ENCODE data around the gene SYTL2.

The SYTL2 gene

DNA sequence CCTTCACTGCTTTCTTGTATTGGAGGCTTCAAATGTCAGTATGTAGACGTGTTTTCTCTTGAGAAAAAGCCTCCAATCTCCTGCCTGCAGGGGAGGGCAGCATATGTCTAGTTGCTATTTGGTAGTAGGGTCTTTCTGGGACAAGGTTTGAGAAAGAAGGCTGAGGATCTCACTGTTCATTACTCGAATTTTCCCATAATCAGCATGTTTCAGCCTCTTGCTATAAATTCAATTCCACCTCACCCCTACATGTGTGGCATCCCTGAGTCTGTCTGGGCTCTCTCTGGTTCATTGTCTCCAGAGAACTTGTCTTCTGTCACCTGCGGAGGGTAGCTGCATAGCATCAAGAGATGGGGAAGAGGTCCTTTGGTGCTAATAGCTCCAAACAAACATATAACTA lies 24.8 kb upstream of the SYTL2 start:
- CTCF ChIA-PET = no interaction called here

DNA sequence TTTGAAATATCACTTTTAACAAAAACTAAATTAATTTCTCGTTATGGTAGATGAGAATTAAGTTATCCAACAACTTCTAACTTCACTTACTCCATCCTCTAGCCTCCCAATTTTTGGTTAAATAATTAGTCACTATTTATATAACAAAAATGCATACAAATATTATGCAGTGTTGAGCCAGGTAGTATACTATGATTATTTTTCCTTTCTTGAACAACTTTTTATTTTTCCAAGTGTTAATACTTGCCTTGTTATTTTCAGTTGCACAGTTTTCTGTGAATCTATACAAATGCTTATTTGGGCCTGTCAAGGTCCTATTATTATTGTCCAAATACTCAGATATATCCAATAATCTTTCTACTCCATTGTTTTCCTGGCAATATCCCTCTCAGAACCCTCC lies 24.3 kb upstream of the SYTL2 start:
- TF ChIP-seq, protein P1, sequence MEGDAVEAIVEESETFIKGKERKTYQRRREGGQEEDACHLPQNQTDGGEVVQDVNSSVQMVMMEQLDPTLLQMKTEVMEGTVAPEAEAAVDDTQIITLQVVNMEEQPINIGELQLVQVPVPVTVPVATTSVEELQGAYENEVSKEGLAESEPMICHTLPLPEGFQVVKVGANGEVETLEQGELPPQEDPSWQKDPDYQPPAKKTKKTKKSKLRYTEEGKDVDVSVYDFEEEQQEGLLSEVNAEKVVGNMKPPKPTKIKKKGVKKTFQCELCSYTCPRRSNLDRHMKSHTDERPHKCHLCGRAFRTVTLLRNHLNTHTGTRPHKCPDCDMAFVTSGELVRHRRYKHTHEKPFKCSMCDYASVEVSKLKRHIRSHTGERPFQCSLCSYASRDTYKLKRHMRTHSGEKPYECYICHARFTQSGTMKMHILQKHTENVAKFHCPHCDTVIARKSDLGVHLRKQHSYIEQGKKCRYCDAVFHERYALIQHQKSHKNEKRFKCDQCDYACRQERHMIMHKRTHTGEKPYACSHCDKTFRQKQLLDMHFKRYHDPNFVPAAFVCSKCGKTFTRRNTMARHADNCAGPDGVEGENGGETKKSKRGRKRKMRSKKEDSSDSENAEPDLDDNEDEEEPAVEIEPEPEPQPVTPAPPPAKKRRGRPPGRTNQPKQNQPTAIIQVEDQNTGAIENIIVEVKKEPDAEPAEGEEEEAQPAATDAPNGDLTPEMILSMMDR (IDR thresholded peaks at IDR 0.05; ENCODE audit: control extremely low read depth, extremely low read depth, low read depth, missing control alignments) = no peak
- POLR2A ChIA-PET = no interaction called here
- no peak for DNase-seq (ENCODE audit: extremely low spot score)
- CTCF ChIA-PET = interaction anchor here (2.0 kb wide), 1 partner anchor 20 kb away, joined by 8 read pairs; the partner anchor contains the start of gene CCDC83

More for the DNA sequence above, 24.8 kb upstream of the SYTL2 start:
- POLR2A ChIA-PET = no interaction called here
- DNase-seq (ENCODE audit: extremely low spot score) = no peak
- TF ChIP-seq, protein P1 (IDR thresholded peaks at IDR 0.05; ENCODE audit: control extremely low read depth, extremely low read depth, low read depth, missing control alignments) = no peak

DNA sequence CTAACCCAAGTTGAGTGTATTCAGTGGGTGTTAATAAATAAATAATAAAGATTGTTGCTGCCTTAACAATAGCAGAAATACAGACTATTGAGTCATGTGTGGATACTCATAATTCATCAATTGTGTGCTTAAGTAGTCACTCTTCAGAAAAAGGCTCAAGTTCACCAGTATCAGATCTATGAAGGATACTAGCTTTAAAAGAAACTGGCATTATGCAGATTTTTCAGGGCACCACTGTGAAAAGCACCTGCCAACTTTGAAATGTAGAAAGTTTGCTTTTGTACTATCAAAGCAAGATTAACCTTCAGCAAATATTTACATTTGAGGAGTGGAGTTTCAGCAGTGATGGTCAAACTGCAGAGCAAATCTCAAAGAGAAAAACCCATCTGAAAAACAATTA lies 20.1 kb upstream of the SYTL2 start:
- TF ChIP-seq, protein P1 (IDR thresholded peaks at IDR 0.05; ENCODE audit: control extremely low read depth, extremely low read depth, low read depth, missing control alignments) = no peak
- DNase-seq (ENCODE audit: extremely low spot score) = no peak
- CTCF ChIA-PET = interaction anchor here (0.9 kb wide), 1 partner anchor 12 kb away, joined by 3 read pairs; no protein-coding TSS in a partner anchor
- POLR2A ChIA-PET = no interaction called here

GRCh38 chr11:85829172-85829571 lies 18.2 kb upstream of the SYTL2 start:
- ChIA-PET CTCF (interaction anchor here (0.6 kb wide), 1 partner anchor 772 kb away, joined by 3 read pairs; no protein-coding TSS in a partner anchor), POLR2A (no interaction called here)
- no peak for DNase-seq (ENCODE audit: extremely low spot score)
- TF ChIP-seq, protein P1 (IDR thresholded peaks at IDR 0.05; ENCODE audit: control extremely low read depth, extremely low read depth, low read depth, missing control alignments) = no peak

- ChIA-PET POLR2A (no interaction called here), CTCF (interaction anchor here (0.6 kb wide), 1 partner anchor 771 kb away, joined by 3 read pairs; no protein-coding TSS in a partner anchor)
- no peak for DNase-seq (ENCODE audit: extremely low spot score)
- TF ChIP-seq, protein P1 (IDR thresholded peaks at IDR 0.05; ENCODE audit: control extremely low read depth, extremely low read depth, low read depth, missing control alignments) = no peak
These were observed 17.7 kb upstream of the SYTL2 start for GRCh38 chr11:85828640-85828978.

- POLR2A ChIA-PET = no interaction called here
- TF ChIP-seq, protein P1 (IDR thresholded peaks at IDR 0.05; ENCODE audit: control extremely low read depth, extremely low read depth, low read depth, missing control alignments) = no peak
- no peak for DNase-seq (ENCODE audit: extremely low spot score)
- CTCF ChIA-PET = interaction anchor here (1.3 kb wide), 1 partner anchor 36 kb away, joined by 3 read pairs; no protein-coding TSS in a partner anchor
These were observed 17.1 kb upstream of the SYTL2 start for GRCh38 chr11:85827748-85828639.

All from GM10248 (cell line).